GM18909 (cell line): ENCODE measurements around the gene CREB3L2.

Experiments
- ATAC-seq: cut with Tn5 transposase; IDR thresholded peaks from one replicate; pipeline ENCODE4 v1.9.1; 2021; ENCODE audit warnings: mild to moderate bottlenecking; ENCODE audit not compliant: unreplicated experiment, poor library complexity

Gene CREB3L2

DNA sequence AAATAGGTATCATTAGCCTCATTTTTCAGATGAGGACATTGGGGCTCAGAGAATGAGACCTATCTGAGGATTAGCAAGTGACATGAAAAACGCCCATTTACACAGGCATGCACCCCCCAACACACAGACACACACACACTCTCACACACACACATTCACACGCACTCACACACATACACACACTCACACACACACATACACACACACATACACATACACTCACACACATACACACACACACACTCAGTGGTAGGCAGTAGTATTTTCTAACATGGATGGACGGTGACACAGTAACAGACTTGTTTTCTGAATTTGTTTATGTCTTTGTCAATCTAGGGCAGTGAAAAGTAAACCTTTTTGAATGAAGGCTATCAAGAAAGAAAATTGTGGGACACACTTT lies 176.4 kb downstream of the CREB3L2 start:
- no peak for ATAC-seq
